GM21576 (cell line): ENCODE data around the gene SLC1A2.

ENCODE experiments used
- ATAC-seq: cut with Tn5 transposase; IDR thresholded peaks from one replicate; pipeline ENCODE4 v1.9.1; 2021; ENCODE audit warnings: mild to moderate bottlenecking, moderate library complexity; ENCODE audit not compliant: unreplicated experiment

The SLC1A2 gene

DNA sequence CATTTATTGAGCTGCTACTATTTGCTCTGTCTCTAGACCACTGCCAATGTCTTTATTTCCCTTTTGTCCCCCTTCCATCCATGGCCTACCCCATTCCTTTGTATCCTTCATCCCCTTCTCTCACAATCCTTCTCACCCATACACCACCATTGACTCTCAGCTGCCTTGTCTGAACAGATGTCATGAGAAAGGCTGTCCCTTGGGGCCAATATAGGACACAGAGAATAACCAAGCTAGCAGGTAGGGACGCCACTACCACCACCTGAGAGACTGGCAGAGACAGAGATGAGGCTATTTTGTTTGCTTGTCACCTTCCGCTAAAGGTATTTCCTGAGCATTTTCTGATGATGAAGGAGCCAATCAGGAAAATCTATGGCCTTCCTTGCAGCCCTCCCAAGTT, 141.5 kb downstream of the SLC1A2 start:
- ATAC-seq, result no peak

DNA sequence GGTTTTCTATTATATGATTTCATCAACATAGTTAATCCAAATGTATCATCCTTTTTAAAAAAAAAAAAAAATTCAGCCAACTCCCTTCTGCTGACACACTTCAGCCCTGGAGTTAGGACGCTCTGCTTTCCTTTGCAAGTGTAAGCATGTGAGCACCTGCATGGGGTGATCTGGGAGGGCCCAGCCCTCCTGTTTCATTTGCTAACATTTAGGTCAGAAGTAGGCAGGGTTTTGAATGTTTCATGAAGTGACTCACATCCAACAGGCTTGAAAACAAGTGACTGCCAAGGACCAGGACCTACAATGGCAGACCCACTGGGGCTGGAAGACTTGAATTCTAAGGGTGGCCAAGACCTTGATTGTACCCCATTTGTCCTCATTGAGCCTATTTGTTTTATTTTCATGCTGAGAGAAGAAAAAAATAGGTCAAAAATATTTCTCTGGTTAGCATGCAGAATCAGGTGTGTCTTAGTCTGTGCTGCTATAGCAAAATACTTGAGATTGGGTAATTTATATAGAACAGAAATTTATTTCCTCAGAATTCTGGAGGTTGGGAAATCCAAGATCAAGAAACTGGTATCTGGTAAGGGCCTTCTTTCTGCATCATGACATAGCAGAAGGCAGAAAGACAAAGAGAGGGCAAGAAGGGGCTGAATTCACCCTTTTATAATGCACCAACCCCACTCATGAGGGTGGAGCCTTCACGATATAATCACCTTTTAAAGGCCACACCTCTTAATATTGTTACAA, 142.8 kb downstream of the SLC1A2 start:
- no peak for ATAC-seq

DNA sequence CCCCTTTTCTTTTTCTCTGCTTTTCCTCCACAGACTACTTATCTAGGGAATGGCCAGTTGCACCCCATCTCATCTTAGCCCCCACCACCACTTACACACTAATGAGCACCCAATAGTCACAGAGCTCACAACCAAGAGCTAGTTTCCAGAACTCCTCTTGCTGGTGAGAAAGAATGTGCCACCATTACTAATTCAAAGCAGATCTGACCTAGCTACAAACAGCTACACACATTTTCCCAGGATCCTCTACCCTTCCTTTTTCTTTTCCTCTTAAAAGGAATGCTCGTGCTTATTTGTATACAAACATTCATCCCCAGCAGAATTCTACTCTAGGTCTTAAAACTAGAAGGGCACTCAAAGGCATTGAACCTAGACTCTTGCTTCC, 143.6 kb downstream of the SLC1A2 start:
- ATAC-seq, result no peak

DNA sequence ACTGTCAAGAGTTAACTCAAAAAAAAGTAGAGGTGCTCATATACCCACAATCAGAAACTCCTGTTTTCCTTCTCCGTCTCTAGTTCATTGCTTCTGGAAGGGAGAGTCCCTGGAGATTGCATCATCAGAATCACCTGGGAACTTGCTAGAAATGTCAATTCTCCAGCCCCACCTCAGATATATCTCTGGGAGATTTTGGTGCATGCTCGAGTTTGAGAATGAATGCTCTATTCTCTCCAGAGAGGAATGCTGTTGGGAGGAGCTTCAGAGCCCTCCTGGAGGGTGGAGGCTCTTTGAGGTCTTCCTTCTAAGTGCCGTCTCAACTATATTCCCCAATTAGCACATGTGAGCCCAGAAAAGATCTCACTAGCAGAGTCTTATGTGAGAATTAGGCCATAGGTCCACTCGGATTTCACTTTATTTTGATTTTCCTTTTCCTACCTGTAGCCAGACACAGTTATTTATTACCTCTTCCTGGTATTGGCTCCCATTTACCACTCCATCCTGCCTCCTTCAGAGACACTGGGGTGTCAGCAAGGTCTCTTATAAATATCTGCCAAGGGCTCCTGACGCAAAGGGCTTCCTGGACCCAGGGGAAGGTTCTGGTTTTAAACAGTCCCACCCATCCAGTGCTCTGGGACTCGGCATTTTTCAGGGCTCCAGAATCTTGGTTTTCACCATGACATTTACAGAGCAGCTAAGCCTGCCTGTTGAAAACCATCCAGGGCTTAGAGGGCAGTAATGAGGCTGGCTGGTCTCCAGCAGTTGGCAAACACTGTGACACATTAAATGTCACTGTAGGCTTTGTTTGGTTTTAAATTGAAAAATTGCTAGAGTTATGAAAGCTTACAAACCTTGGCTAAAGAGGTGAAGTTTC, 144.2 kb downstream of the SLC1A2 start:
- ATAC-seq, result no peak

DNA sequence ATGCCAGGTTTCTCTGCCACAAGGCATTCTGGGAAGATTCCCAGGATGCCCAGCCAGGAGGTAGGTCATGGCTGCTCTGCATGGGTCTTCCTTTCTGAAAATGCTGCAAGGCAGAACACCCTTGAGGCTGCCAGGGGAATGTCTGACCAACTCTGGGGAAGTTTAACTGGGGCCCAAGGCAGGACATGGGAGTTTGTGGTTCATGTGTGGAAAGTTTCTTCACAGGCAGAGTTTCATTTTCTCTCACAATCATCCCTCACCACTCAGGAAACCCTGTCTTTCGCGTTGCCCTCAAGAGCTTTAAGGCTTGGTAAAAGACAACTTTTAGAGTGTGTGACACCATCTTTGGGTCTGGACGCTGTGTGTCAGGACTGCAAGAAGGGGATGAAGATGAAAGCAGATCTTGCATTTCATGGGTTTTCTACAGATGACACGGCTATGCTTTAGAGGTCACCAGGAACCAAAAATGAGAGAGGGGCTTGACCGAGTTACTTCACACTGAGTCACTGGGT, 146.9 kb downstream of the SLC1A2 start:
- ATAC-seq, result peak; percentile 92

DNA sequence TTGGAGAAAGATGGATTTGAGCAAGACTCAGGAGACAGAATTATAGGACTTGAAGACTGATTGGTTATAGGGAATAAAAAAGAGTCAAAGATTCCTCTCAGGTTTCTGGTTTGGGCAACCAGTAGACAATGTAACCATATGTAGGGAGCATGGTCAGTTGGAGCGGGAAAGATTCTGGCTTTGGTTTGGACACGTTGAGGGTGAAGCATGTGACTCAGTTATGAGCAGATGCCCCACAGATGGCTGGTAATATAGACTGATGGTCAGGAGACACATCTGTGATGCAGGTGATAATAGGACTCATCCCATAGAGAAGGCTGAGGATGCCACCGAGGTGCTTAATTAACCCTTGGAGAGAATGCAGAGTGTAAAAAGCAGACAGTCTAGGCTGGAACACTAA, 148.3 kb downstream of the SLC1A2 start:
- no peak for ATAC-seq

DNA sequence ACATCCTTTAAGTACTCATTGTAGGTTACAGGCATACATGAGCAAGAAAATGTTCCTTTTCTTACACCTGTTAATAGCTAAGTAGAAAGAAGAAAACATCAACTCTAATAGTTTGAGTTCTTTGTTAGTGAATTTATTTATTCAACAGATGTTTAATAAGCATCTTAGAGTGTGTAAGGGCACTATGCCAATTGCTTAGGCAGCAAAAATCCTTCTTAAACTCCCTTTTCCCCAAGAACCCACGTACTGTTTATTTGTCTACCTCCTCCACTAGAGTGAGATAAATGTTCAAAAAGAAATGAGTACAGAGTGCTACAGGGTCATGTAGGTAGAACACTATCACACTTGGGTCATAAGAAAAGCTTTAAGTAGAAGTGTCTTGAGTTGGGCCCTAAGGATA, 149.0 kb downstream of the SLC1A2 start:
- no peak for ATAC-seq

DNA sequence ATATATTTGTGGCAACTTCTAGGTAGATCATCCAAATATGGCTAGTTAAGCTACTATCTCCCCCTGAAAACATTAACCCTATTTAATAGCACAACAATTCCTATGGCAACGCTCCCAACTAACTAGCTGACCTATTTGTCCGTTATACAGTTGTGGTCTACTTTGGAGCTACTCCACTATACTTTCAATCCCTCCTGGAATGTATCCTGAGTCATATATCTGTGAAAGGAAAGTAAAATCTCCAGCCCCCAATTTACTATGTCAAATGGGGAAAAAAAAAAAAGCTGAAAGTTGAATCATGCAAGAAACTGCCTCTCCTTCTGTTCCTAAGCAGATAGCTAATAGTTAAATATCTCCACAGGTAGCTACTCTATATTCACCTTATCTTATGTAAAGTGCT, 151.9 kb downstream of the SLC1A2 start:
- ATAC-seq, result no peak

DNA sequence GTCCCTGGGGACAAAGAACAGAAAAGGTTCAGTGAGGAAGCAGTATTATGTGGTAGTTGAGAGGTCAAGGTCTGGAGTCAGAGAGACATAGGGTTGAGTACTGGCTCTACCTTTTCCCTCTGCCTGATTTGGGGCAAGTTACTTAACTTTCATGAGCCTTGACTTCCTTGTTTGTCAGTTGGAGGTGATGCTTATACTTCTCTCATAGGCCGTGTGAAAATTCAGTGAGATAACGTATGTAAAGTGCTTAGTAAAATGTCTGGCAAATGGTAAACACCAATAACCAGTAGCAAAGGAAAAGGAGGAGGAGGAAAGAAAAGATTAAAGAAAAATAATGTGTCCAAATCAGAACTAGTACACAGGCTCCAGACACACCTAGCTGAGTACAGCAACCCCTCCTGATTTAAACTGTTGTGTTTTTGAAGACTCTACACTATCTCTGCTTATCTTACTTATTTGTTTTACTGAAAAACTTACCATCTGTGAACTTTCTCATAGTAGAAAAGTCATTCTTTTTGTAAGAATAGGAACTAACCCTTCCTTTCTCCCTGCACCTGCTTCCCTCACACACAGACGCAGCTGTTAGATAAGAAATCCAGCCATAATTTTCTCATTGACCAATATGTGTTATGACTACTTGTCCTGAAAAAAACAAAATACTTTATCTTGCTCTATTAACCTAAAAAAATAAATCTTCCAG, 153.5 kb downstream of the SLC1A2 start:
- no peak for ATAC-seq

DNA sequence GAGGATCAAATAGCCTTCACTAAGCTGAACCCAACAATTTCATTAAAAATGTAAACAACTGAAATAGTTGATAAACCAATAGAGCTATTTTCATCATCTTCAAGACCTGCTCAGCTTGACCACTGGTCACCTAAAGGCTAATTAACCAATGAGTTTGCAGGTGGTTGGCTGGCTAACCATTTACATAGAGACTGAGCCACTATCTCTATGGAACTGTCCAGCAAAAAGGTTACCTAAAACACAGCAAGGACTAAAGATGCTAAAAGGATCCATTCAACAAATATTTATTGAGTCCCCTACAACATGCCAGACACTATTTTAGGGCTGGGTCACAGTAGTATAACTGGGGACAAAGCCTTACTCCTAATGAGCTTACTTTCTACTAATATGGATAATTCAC, 156.6 kb downstream of the SLC1A2 start:
- no peak for ATAC-seq

DNA sequence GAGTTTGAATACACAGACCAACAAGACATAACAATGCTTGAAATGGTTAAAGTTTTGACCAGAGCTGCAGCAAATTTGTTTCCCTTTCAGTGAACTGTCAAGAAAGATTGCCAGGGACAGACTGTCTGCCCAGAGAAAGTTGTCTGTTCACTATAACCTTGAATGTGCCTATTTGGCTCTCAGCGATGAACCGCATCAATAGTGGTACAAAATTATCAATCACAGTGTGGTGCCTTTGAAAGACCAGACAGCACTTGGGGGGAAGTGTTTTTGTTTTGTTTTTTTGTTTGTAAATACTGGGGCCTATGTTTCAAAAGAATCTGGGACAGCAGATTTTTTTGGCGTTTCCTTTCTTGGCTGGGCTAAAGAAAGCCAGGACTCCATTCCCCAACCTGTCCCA, 157.3 kb downstream of the SLC1A2 start:
- ATAC-seq, result no peak

DNA sequence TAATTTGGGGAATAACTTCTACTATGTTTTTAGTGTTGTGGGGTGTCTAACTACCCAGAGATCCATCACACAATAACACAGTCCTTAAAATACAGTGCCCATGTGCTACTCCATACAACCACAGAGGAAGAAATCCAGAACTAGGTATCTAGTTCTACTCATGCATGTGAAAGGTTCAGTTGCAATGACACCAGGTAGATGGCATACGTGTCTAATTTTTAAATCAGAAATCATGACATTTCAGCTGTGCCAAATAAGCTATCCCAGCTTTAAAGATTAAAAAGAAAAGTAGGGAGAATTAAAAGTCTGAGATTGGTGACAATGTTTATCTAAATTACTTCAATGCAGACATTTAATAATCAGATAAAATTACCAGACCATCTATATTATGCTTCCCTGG, 158.2 kb downstream of the SLC1A2 start:
- no peak for ATAC-seq

DNA sequence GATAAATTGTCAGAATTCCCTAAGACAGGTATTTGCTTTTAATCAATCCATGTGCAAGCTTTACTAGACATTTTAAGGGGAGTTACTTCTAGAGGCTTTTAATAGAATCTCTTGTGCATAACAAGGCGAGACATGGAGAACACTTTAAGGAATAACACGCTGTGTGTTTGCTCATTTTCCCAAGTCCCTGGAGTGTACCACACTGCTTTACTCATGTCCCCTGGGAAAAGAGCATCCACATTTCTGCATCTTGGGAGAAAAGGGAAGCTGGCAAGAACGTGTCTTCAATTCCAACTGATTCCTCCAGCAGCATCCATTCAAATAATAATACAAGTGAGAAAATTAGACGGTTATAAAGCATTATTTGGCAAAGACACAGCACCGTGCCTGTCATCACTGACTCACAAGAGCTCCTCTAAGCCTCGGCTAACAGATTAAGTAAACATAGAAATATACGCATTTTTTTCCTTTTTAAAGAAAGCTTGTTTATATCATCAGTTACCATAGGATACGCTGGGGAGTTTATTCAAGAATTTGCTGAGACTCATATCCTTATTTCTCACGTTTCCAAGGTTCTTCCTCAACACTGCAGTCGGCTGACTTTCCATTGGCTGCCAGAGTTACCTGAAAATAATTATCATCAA, 158.9 kb downstream of the SLC1A2 start:
- no peak for ATAC-seq

DNA sequence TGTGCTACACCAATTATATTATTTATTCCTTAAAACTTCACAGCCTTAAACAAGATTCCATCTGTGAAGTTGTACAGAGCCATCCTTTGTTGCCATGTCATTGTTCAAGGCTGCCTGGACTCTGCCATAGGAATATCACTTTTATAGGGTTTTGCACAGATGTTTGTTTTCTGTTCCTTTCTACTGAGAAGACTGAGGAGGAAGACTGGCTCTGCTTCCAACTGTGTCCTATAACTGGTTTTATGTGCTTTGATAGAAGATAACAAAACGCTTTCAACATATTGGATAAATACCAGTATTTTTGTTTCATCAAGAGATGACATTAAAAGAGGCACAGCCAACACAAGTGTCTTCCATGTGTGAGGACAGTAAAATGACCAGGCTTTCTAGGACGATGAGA, 159.8 kb downstream of the SLC1A2 start:
- ATAC-seq, result no peak

DNA sequence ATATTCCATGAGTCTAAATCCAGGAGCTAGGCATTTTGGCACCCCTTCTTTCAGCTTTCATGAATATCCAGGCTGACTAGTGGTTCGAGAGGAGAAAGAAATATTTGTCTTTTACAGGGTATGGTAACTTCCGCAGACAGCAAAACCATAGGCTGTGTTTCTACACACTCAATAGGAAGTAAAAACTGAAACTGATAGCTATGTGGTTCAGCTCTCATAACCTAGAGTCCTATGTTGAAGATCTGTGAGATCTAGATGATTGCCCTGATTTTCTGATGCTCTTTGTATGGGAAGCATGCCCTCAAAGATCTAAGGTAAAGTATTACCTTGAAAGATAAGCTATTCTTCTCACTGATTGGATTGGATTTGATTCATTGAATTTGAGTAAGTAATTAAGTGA, 162.1 kb downstream of the SLC1A2 start:
- peak; percentile 100 for ATAC-seq

DNA sequence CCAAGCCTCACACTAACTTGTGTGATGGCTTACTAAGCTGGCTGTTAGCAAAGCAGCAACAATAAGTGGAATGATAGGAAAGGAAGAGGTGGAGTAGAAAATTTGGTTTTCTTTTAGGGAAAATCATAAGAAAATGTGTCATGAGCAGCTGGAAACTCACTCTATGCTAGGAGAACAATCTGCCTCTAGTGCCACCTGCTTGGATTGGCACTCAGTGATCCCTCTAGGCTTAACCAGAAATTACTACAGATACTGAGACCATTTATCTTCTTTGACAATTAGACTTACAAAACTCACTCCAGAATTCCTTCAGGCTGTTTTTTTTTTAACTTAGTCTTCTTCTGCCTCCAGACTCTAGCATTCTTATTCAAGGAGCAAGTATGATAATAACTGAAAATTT, 163.1 kb downstream of the SLC1A2 start:
- no peak for ATAC-seq

DNA sequence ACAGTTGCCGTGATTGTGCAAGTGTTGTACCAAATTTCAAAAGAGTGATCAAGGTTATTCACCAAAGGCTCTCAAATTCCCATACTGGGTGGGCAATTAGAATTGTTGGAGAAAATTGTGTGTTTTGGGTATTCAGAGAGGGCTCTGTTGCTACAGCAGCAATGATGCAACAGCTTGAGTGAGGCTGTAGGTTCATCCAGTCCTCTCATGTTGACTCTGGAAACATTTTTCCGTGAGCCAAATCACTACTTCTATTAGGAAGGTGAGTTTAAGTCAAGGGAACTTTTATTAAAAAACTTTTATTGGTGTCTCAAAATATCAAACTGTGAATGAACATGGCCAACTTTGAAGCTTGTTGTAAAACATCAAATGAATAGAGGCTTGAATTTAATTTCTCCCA, 163.8 kb downstream of the SLC1A2 start:
- ATAC-seq, result no peak

DNA sequence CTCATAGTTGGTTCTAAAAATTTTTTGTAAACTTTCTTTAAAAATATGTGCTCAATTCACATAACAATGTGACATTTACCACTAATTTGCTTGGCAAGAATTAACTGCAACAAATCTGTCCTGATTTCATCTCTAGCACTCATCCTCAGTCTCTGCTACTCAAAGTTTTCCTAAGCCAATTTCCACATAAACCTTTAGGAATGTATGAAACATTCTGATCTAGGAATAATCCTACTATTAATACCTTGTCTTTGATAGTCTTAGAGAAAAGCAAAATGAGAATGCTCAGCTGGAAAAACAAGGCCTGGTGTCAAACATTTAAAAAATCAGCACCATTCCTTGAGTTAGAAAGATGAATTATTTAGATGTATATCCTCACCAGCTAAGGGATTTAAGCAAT, 166.1 kb downstream of the SLC1A2 start:
- no peak for ATAC-seq

DNA sequence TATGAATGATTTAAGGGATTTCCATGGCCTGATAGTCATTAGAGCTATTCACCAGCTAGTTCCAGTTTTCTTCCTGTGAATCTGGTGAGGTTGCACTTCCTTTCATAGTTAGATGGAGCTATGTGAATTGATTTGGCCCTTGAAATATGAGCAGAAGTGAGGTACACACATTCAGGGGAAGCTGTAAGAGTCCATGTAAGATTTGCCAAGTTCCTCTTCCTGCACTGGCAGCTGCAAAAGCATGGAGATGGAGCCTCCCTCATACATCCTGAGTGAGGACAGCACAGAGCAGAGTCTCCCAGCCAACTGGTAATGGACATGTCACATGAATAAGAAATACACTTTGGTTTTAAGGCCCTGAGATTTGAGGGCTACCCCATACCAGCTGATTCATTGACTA, 168.7 kb downstream of the SLC1A2 start:
- no peak for ATAC-seq

DNA sequence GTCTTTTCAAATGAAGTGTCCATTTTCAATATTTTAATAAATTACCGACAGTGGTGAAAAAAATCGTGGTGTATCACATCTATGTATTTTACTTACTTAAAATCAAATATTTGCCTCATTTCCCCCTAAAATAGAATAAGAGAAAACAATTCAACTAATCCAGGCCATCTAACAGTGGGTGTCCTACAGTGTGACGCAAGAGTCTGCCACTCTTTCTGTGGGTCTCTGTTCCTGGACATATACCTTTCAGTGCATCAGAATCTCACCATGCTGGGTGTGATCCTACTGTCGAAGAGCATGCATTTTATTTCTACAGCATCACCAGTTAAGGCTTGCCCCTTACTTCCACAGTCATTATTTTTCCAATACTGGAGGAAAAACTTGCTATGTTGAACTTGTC, 169.2 kb downstream of the SLC1A2 start:
- no peak for ATAC-seq
